ENCODE results near the gene ZNF74.

The ZNF74 gene

GRCh38 chr22:20431511-20432192 is 37.7 kb downstream of the ZNF74 start:
- TF ChIP-seq CTCF (conservative IDR thresholded peaks at IDR 0.05), result no peak
- H3K27ac ChIP-seq, result peak overlapping the region; percentile 72

- no peak overlapping the region for H3K27ac ChIP-seq
- no peak for TF ChIP-seq CTCF (conservative IDR thresholded peaks at IDR 0.05)
These were observed 38.3 kb downstream of the ZNF74 start for GRCh38 chr22:20432244-20432686.

GRCh38 chr22:20433191-20433590 is 39.2 kb downstream of the ZNF74 start:
- no peak overlapping the region for H3K27ac ChIP-seq
- TF ChIP-seq CTCF (conservative IDR thresholded peaks at IDR 0.05), result no peak

GRCh38 chr22:20433686-20434241 is 39.8 kb downstream of the ZNF74 start:
- TF ChIP-seq CTCF (conservative IDR thresholded peaks at IDR 0.05), result no peak
- H3K27ac ChIP-seq, result no peak overlapping the region

- no peak for TF ChIP-seq CTCF (conservative IDR thresholded peaks at IDR 0.05)
These were observed 40.4 kb downstream of the ZNF74 start for GRCh38 chr22:20434264-20434751.

GRCh38 chr22:20434773-20435172 is 40.8 kb downstream of the ZNF74 start:
- no peak for TF ChIP-seq CTCF (conservative IDR thresholded peaks at IDR 0.05)
- H3K27ac ChIP-seq, result no peak overlapping the region

More at GRCh38 chr22:20434264-20434751, 40.4 kb downstream of the ZNF74 start:
- H3K27ac ChIP-seq, result no peak overlapping the region

GRCh38 chr22:20435436-20436306 is 41.7 kb downstream of the ZNF74 start:
- no peak for TF ChIP-seq CTCF (conservative IDR thresholded peaks at IDR 0.05)

More at GRCh38 chr22:20435436-20436306, 41.7 kb downstream of the ZNF74 start:
- peak overlapping the region; percentile 79; the same call in 1 of the 2 replicates for H3K27ac ChIP-seq
